ENCODE data around the gene CSF3R. TPM values are rescaled to one million over a fixed set of nuclear protein-coding genes. Genes with fewer than 3 reads are reported as not detected.

CSF3R gene
- total and polyA plus RNA-seq, 2 donors from 2014 or later = 1.4 to 13.3 TPM

DNA sequence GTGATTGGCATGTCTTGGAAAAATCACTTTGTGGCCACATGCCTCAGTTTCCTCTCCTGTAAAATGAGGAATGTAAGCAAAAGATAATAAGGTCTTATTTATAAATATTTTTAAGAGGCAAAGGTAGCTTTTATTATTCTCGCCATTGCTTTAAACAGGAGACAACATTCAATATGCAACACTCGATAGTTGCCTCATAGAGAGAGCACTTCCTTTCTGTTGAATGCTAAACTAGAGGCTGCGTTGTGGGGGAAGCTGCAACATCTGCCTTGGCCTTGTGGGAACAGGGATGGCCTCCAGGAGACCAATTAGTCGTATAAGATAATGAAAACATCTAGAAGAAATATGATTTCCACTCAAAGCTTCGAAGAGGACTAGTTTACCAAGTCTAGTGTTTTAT, 36.0 kb downstream of the CSF3R start:
- H3K4me3 ChIP-seq (ENCODE audit: low read length in 3 of 3) = no peak overlapping the region
- no peaks in the 10 kb centered on the region for H3K9me3 ChIP-seq (ENCODE audit: control insufficient read depth in 2 of 3, insufficient read depth in 1 of 3, low read length in 3 of 3)
- FAIRE-seq (no peak), DNase-seq (no peak)
- no peaks in the 10 kb centered on the region for H3K36me3 ChIP-seq (ENCODE audit: control insufficient read depth in 2 of 3, insufficient read depth in 3 of 3, low read length in 3 of 3)
- no peak overlapping the region for H3K27ac ChIP-seq (ENCODE audit: low read depth in 2 of 2, low read length in 2 of 2)
- TF ChIP-seq, protein P1, sequence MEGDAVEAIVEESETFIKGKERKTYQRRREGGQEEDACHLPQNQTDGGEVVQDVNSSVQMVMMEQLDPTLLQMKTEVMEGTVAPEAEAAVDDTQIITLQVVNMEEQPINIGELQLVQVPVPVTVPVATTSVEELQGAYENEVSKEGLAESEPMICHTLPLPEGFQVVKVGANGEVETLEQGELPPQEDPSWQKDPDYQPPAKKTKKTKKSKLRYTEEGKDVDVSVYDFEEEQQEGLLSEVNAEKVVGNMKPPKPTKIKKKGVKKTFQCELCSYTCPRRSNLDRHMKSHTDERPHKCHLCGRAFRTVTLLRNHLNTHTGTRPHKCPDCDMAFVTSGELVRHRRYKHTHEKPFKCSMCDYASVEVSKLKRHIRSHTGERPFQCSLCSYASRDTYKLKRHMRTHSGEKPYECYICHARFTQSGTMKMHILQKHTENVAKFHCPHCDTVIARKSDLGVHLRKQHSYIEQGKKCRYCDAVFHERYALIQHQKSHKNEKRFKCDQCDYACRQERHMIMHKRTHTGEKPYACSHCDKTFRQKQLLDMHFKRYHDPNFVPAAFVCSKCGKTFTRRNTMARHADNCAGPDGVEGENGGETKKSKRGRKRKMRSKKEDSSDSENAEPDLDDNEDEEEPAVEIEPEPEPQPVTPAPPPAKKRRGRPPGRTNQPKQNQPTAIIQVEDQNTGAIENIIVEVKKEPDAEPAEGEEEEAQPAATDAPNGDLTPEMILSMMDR (IDR thresholded peaks at IDR 0.05; ENCODE audit: borderline replicate concordance, extremely low read depth, insufficient read depth) = no peak
- no peaks in the 10 kb centered on the region for H3K27me3 ChIP-seq (ENCODE audit: control insufficient read depth, insufficient read depth, low read length)
- H3K4me1 ChIP-seq (ENCODE audit: control insufficient read depth in 2 of 3, insufficient read depth in 2 of 3, low read depth in 1 of 3, low read length in 3 of 3) = peaks cover 0 to 2% (median 0%) of the 10 kb centered on the region in 3 donors
- H3K9ac ChIP-seq (ENCODE audit: low read length in 3 of 3) = no peak overlapping the region
- intact Hi-C loops (cut with DNase I) = no loop called here

DNA sequence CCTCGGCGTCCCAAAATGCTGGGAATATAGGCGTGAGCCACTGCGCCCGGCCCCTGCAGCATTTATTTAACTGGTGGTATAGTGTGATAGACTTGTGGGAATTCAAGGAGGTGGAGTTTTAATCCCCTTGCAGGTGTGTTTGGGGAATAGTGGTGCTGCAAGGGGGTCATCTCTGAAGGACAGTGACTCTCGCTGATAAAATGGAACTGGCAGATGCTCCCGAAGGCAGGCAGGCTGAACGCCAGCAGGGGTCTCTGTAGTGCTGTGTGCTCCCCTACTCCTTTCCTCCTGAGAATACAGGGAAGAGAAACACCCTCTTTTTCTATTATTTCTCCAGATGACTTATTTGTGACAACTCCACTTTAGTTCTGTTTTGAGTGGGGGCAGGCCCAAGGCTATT, 36.4 kb downstream of the CSF3R start:
- TF ChIP-seq, protein P1 (IDR thresholded peaks at IDR 0.05; ENCODE audit: borderline replicate concordance, extremely low read depth, insufficient read depth) = no peak
- H3K27ac ChIP-seq (ENCODE audit: low read depth in 2 of 2, low read length in 2 of 2) = no peak overlapping the region
- H3K9me3 ChIP-seq (ENCODE audit: control insufficient read depth in 2 of 3, insufficient read depth in 1 of 3, low read length in 3 of 3) = no peaks in the 10 kb centered on the region
- intact Hi-C loops (cut with DNase I) = no loop called here
- H3K4me1 ChIP-seq (ENCODE audit: control insufficient read depth in 2 of 3, insufficient read depth in 2 of 3, low read depth in 1 of 3, low read length in 3 of 3) = peaks cover 0 to 2% (median 0%) of the 10 kb centered on the region in 3 donors
- no peak overlapping the region for H3K9ac ChIP-seq (ENCODE audit: low read length in 3 of 3)
- DNase-seq (peak in 4 of 5 donors; percentile 19 to 54 (median 40)), FAIRE-seq (no peak)
- H3K36me3 ChIP-seq (ENCODE audit: control insufficient read depth in 2 of 3, insufficient read depth in 3 of 3, low read length in 3 of 3) = no peaks in the 10 kb centered on the region
- H3K27me3 ChIP-seq (ENCODE audit: control insufficient read depth, insufficient read depth, low read length) = no peaks in the 10 kb centered on the region
- H3K4me3 ChIP-seq (ENCODE audit: low read length in 3 of 3) = no peak overlapping the region

DNA sequence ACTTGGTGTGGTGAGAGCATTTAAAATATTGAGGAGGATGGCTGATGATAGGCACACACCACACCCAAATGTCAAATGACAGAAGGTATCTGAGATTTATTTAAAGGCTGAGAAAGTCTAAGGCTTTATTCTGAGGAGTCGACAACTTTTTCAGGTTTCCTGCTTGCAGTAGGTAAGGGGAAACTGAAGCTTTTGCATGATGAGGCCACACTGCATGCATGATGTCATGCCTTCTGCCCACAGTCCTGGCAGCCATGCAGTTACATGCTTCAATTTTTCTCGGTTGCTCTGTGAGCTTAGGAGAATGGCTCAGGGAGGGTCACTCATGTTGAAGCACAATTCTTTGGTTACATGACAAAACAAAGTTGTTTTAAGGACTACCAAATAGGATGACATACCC, 39.4 kb downstream of the CSF3R start:
- intact Hi-C loops (cut with DNase I) = no loop called here
- H3K4me1 ChIP-seq (ENCODE audit: control insufficient read depth in 2 of 3, insufficient read depth in 2 of 3, low read depth in 1 of 3, low read length in 3 of 3) = peaks cover 0 to 4% (median 0%) of the 10 kb centered on the region in 3 donors

More for the DNA sequence above, 39.4 kb downstream of the CSF3R start:
- Histone ChIP-seq H3K4me3 (ENCODE audit: low read length in 3 of 3) (no peak overlapping the region), H3K9me3 (ENCODE audit: control insufficient read depth in 2 of 3, insufficient read depth in 1 of 3, low read length in 3 of 3) (no peaks in the 10 kb centered on the region), H3K27me3 (ENCODE audit: control insufficient read depth, insufficient read depth, low read length) (no peaks in the 10 kb centered on the region), H3K27ac (ENCODE audit: low read depth in 2 of 2, low read length in 2 of 2) (no peak overlapping the region), H3K36me3 (ENCODE audit: control insufficient read depth in 2 of 3, insufficient read depth in 3 of 3, low read length in 3 of 3) (no peaks in the 10 kb centered on the region), H3K9ac (ENCODE audit: low read length in 3 of 3) (no peak overlapping the region)
- no peak for DNase-seq
- TF ChIP-seq, protein P1 (IDR thresholded peaks at IDR 0.05; ENCODE audit: borderline replicate concordance, extremely low read depth, insufficient read depth) = no peak
- FAIRE-seq = no peak

Data from kidney (tissue), 14 donors.